ENCODE measurements around the gene USP21. TPM values are rescaled to one million over a fixed set of nuclear protein-coding genes. Genes with fewer than 3 reads are reported as not detected.

USP21 gene
- total and polyA plus RNA-seq, 9 of the 15 experiments (the other 6 are each of a cell fraction or from before 2014, with no cell fraction given) = 4.9 to 52.4 (median 21.6) TPM

GRCh38 chr1:161119092-161119903 lies 40.0 kb upstream of the USP21 start (continued):
- TF ChIP-seq MEF2A (IDR thresholded peaks at IDR 0.05; ENCODE audit: control insufficient read depth, low read depth, low read length) = no peak
- TF ChIP-seq POLR2A (conservative IDR thresholded peaks at IDR 0.05) = peak; percentile 52; the same call in 1 of the 2 replicates
- TF ChIP-seq COPS2 (conservative IDR thresholded peaks at IDR 0.05) = no peak
- TF ChIP-seq STAT5A (IDR thresholded peaks at IDR 0.05; ENCODE audit: borderline replicate concordance, low read length) = no peak
- TF ChIP-seq BMI1 (IDR thresholded peaks at IDR 0.05; ENCODE audit: low read length) = no peak
- TF ChIP-seq MLLT1 (IDR thresholded peaks at IDR 0.05) = no peak
- TF ChIP-seq KAT7 (CRISPR knock-in tag; IDR thresholded peaks at IDR 0.05; ENCODE audit: borderline replicate concordance) = no peak
- no peak for TF ChIP-seq ZNF445 (CRISPR knock-in tag; IDR thresholded peaks at IDR 0.05; ENCODE audit: low read depth)
- 0 out of 2 replicates have a peak, but pooled peaks have one; percentile 22 for TF ChIP-seq MYC (IDR thresholded peaks at IDR 0.05; ENCODE audit: low read depth, low read length)
- TF ChIP-seq MYC (CRISPR knock-in tag; IDR thresholded peaks at IDR 0.05; ENCODE audit: borderline replicate concordance, low read depth) = peak; percentile 52; the same call in 1 of the 2 replicates
- TF ChIP-seq CEBPB (tag; IDR thresholded peaks at IDR 0.05) = no peak
- no peak for TF ChIP-seq ZNF253 (CRISPR knock-in tag; conservative IDR thresholded peaks at IDR 0.05)
- no peak for TF ChIP-seq TRIM24 (IDR thresholded peaks at IDR 0.05)
- no peak for TF ChIP-seq SLC30A9 (CRISPR knock-in tag; IDR thresholded peaks at IDR 0.05)
- TF ChIP-seq ETS2 (tag; IDR thresholded peaks at IDR 0.05; ENCODE audit: borderline replicate concordance, poor library complexity, severe bottlenecking) = no peak
- no peak for TF ChIP-seq ARID4B (CRISPR knock-in tag; IDR thresholded peaks at IDR 0.05)
- TF ChIP-seq ZNF511 (CRISPR knock-in tag; IDR thresholded peaks at IDR 0.05) = no peak
- 0 out of 2 replicates have a peak, but pooled peaks have one; percentile 14 for TF ChIP-seq PML (IDR thresholded peaks at IDR 0.05; ENCODE audit: low read length)
- no peak for TF ChIP-seq NCOR1 (IDR thresholded peaks at IDR 0.05)
- TF ChIP-seq CTBP1 (IDR thresholded peaks at IDR 0.05; ENCODE audit: borderline replicate concordance) = no peak
- TF ChIP-seq HNRNPK (IDR thresholded peaks at IDR 0.05; ENCODE audit: low read depth, low read length, poor library complexity, severe bottlenecking) = no peak
- TF ChIP-seq BRCA1 (IDR thresholded peaks at IDR 0.05) = no peak
- TF ChIP-seq BRCA1 (CRISPR knock-in tag; IDR thresholded peaks at IDR 0.05) = no peak
